OCI-M2 (cell line): ENCODE results near the gene TCERG1.

Experiments
- DNase-seq: peaks from one replicate; lab custom pipeline; 2025; ENCODE audit not compliant: unreplicated experiment; lab: John Stamatoyannopoulos, UW

Gene TCERG1

DNA sequence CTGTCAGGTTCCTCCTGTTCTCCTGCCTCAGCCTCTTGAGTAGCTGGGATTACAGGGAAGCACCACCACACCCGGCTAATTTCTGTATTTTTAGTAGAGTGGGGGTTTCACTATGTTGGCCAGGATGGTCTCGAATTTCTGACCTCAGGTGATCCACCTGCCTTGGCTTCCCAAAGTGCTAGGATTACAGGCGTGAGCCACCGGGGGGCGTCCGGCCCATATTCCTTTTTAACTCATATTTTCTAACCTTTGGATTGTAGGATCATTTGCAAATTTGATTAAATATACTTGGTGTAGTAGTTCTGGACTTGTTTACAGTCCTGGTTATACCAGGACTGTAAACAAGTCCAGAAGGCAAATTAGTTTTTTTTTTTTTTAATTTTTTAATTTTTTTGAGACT, 4.3 kb downstream of the TCERG1 start:
- no peak for DNase-seq

DNA sequence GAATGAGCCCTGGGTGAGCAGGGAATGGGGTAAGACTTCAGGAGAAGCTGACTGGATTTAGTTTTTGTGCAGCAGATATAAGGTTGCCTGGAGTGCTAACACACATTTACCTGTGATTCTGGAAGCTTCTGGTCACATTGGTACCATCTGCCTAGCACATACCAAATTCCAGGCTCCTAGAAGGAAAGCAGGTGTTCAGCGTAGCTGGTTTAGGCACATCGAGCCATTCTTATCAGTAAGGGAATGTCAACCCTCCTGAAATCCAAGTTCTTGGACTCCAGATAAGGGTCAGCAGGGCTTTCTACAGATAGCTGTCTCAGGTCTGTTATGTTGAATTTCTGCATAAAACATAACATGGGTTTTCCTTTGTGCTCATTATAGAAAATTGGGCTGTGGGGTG, 10.3 kb downstream of the TCERG1 start:
- no peak for DNase-seq

DNA sequence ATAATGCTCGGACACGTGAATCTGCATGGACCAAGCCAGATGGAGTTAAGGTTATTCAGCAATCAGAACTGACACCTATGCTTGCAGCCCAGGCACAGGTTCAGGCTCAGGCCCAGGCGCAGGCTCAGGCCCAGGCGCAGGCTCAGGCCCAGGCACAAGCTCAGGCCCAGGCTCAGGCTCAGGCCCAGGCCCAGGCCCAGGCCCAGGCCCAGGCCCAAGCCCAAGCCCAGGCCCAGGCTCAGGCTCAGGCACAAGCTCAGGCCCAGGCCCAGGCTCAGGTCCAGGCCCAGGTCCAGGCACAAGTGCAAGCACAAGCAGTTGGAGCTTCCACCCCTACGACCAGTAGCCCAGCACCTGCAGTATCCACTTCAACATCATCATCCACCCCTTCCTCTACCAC, 11.8 kb downstream of the TCERG1 start:
- DNase-seq: no peak

DNA sequence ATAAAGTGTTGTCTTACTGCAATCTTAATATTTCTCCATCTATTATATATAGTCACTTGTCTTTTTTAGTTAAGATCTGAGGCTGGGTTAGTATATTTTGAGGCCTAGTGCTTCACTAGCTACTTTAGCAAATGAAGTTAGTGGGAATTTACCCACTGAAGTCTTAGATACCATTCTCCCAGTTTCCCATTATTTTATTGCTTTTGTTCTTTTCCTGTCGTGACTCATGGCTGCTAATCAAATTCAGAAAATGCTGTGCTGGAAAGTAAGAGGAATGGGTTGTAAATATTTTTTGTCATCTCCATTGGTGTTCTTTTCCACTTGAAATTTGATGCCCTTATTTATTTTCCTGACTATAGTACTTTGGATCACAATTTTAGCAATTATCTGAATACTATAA, 14.2 kb downstream of the TCERG1 start:
- DNase-seq: no peak

DNA sequence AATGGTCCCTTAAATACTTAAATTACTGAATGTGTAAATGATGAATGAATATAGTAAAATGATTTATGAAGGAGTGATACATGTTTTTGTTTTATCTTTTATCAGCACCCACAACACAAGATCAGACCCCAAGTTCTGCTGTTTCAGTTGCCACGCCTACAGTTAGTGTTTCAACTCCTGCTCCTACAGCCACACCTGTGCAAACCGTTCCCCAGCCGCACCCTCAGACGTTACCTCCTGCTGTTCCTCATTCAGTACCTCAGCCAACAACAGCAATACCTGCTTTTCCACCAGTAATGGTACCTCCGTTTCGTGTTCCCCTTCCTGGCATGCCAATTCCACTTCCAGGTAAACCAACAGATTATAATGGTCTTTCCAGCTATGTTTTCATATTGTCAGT, 16.3 kb downstream of the TCERG1 start:
- DNase-seq: no peak

DNA sequence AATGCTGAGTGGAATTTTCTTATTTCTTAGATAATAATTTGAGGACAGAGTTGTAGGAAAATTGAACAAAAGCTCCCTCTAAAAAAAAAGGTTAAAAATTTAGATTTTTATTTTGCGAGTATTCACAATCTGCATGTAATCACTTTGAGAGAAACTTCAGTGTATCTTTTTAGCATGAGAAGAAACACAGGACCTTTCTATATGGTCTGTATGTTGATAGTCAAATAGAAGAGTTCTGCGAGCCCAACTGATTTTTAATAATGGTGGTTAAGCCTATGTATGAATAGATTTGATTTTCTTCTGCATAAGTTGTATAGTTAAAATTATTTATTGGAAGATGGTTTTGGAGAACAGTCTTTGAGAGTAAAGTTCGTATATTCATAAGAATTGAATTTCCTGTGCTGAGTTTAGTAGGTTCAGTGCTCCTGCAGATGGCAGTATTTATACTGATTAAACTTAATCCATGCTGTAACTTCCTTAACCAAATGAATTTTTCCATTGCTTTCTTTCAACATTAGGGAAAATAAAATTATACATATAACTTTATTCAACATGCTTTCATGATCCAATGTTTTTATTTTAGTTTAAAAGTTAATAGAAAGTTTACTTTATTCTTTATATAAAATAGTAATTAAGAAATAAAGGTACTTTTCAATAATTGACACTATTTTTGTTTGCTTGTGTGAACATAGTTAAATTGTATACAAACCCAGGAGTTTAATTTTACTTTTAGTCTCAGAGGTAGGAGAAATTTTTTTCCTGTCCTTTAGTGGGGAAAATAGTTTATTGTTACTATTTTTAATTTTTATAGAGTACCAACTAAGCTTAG, 19.6 kb downstream of the TCERG1 start:
- no peak for DNase-seq

DNA sequence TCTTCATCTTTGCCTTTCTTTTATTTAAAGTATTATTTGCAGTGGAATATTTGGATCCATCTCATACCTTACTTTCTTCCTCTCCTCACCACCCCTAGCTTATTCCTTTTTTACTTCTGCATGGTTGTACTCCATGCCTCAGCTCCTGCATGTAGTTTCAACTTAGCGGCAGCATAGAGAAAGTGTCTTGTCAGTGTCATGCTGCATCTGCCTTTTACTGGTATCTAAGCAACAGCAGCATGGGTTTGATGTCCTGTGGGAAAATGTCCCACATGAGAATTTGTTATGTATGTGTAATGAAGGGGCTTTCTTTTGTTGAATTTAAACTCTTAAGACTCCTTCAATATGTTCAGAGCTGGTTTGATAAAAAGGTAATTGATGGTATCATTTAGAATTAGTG, 20.6 kb downstream of the TCERG1 start:
- no peak for DNase-seq

DNA sequence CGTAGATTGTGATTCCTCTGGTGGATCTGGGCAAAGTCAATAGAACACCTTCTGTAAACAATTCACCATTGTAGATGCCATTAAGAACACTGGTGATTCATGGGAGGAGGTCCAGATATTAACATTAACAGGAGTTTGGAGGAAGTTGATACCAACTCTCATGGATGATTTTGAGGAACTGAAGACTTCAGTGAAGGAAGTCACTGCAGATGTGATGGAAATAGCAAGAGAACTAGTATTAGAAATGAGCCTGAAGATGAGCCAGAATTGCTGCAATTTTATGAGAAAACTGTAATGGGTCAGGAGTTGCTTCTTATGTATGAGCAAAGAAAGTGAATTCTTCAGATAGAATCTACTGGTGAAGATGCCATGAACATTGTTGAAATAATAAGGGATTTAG, 26.9 kb downstream of the TCERG1 start:
- no peak for DNase-seq

DNA sequence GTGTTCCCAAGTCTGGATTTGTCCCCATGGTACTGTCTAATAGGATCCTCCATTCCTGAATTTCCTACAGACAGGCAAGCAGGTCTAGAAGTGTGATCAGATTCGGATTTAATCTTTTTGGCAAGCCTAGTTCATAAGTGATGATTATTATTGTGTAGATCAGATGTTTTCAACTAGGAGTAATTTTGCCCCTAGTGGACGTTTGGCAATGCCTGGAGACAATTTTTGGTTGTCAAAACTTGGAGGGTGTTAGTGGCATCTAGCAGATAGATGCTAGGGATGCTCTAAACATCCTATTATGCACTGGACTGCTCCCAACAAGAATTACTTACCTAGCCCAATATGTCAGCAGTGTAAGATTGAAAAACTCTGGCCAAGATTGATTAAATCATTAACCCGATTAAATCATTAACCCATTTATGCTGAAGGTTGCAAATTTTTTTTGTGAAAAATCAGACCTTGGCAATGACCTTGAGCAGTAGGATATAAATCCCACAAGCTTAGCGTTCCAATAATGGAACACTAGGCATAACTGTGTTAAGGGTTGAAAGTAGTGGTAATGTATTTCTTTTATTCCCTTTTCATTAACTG, 28.2 kb downstream of the TCERG1 start:
- DNase-seq: no peak

DNA sequence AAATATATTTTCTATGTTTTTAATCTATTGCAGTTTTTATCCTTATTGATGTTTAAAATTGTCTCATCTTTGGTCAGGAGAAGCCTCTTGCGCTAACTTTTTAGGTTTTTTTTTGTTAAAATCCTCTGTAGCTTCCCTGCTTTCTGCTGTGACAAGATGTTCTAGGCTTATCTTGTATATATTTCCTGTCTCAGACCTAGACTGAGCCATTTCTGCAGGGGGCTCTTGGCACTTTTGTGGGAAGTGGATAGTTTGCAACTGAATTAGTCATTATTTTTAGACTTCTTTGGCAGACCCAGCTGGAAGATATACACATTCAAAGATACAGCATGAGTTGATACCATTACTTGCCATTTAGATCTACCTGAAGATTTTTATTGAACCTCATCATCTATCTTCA, 28.8 kb downstream of the TCERG1 start:
- no peak for DNase-seq

DNA sequence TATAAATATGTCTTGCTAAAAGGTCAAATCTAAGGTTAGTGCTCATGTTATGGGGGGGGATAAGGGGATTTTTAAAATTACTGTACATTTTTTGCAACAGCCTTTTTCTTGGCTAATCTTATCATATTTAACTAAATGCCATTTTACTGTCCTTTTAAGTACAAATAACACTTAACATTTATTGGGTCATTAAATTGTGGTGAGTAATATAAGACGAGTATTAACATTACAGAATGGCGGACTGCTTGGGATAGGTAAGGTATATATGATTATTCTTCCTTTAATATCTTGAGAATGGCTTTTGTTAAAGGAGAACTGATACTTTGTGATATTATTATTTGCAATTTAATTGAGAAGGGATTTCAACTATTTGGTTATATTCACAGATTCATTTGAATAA, 35.6 kb downstream of the TCERG1 start:
- DNase-seq: no peak

DNA sequence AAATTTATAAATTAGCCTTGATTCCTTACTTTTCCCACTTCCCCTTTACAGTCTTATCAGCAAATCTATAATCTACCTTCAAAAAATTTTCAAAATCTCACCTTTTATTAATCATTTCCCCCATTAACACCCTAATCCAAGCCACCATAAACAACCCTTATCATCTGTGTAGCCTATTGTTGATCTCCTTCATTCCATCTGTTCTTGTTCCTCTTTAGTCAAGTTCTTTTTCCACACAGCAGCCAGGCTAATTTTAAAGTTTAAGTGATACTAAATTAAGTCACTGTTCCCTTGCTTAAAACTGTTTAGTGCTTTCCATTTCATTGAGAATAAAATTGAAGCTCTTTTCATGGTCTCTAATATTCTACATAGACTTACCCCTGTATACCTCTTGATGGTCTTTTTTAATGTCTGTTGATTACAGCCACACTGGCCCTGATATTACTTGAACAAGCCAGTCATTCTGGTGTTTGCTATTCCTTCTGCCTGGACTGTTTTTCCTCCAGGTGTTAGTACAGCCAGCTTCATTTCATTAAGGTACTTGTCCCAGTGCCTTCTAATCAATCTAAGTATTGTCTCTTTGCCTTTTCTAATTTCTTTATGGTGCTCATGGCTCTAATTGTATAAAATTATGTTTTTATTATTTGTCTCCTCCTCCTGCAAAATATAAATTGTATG, 37.7 kb downstream of the TCERG1 start:
- no peak for DNase-seq

DNA sequence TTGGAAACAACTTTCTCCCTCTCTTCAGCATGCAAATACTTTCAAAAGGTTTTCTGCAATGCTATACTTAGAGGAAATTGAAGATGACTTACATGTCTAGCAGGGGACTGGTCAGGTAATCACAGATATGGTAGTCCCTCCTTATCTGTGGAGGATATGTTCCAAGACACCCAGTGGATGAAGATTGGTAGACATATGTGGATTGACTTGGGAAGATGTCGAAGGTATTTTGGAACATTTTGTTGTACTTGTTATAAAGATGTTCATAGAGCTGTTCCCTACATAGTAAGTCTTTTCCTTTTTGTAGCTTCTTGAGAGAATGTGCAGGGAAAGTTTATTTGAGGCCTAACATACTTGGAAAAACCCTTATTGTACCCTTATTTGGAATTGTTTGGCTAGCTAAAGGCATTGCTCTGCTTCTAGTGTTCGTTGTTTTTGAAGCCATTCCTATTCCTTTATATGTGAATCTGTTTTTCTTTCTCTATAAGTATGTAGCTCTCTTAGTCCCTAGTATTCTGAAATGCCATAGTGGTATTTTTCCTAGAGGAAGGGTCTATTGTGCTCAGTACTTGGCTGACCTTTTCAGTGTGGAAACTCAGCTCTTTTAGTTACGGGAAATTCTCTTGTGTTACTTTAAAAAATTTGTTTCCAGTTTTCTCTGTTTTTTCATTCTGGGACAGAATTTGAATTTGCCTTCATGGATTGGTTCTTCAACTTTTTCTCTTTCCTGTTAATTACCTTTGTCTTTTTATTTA, 43.1 kb downstream of the TCERG1 start:
- DNase-seq: no peak

DNA sequence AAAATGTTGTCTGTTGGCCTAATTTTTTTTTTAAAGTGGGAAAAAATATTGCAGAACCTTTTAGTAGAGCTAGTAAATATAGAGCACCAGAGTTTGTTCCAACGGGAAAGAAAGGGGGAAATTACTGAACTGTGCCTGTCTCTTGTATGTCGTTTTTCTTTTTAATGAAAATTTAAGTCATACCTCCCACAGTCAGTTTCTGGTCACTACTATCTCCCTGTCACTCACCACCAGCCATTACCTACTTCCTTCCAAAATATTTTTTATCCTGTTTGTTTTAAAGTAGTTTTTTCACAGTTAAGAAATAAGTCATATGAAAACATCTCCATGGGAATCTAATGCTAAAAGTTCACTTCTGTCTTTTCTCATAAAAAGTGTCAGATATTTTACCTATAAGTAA, 47.5 kb downstream of the TCERG1 start:
- DNase-seq: no peak

DNA sequence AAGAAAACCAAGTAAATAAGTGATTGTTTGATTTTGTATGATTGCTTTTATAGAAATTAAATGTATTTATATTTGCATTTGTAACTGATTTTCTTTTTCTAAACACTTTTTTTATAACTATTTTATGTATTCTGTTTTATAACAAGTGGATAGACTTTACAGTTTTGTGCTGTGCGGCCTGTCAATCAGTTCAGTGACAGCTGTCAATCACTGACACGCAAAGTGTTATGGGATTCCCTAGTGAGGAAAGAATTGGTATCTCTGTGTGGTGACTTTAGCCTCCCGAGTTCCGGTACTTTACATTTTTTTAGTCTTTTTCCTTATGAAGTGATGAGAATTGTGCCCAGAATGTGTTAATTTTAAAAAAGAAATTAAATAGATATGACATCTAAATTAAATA, 52.5 kb downstream of the TCERG1 start:
- no peak for DNase-seq

DNA sequence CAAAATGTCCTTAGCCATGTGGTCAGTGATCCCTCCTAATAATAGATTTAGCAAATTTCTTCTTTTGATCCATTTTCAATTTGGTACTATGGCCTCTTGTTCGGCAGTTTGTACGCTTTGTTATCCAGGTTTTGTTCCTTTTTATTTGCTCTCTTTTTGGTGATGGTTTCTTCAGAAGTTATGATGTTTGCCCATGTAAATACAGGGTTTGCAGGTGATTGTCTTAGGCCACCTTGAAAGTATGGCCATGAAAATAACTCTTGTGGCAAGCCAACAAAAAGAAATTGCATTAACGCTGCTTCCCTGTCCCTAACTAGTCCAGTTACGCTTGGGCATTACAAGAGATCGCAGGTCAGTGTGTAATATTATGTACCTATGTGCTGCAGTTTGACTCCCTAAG, 60.3 kb downstream of the TCERG1 start:
- DNase-seq: no peak

DNA sequence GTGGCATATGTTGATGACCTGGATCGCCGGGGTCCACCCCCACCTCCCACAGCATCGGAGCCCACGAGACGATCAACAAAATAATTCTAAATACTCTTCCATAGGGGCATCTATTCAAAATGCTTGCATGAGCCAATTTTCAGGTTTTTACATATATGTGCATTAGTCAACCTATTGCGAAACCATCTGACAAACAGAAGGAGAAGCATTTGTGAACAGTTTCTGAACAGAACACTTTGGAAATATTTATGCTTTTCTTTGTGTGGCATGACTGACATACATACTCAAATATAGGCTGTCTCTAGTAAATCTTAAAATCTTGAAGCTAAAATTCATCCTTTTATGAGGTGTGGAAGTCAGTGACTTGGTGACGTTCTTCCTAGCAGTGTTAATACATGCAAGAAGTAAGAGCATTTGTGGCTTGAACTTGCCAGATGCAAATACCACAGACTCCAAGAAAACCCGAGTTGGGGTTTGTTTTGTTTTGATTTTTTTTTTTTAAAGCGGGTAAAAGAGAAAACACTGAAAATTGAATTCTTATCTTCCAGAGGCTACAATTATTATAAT, 63.5 kb downstream of the TCERG1 start:
- no peak for DNase-seq

DNA sequence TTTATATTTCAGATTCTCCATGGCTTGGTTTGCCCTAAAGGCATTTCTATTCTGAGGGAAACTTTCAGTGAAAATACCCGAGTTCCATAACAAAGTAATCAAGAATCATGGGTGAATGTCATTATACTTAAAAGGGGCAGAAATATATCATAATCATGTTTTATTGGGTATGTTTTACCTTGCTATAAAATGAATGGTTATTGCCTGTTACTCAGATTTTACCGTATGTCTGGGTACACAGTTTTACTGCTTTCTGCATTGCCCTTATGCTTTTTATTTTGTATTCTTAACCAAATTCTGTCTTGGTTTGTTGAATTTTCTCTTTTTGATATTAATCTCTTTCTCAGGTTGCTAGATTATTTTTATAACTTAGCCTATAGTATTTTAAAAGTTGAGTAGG, 66.3 kb downstream of the TCERG1 start:
- no peak for DNase-seq

DNA sequence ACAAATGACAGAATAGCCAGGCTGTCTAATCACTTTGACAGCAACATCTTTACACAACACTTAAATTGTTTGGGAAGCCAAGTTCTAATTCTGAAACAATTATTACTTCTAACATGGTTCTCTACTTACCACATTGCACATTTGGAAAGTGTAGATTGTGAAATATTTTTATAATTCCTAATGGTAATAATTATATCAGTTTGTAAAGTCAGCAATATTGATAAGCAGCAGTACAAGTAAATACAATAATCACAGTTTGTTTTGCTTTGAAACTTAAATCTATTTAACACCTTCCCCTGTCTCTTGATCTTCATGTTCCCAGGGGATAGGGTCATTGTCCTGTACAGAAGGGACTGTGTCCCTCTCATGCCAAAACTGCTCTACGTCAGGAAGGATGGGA, 67.4 kb downstream of the TCERG1 start:
- DNase-seq: no peak

DNA sequence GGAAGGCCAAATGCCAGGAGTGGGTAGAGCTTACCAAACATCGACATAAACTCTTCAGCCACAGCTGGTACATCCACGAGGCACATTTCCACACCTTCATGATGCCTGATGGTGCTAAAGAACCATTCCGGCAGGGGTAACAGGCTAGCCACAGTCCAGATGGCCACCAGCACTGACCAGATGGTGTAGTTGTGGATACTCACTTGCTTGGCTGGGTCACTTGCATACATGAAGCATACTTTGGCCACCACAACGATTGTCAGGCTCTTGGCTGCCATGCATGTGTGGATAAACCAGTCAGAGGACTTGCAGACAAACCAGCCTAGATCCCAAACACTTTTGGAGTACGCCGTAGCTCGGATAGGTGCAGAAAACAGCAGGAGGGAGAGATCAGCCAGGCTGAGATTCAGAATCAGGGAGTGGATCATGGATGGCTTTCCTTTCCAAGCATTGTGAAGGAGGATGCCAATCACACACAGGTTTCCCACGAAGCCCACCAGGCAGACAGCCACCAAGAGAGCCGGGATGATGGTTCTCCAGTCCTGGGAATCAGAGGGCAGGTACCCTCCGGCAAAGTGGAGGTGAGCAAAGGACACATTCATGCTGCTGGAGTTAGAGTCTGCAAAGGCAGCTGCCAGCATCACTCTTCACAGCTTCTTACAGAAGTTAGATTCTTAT, 68.5 kb downstream of the TCERG1 start:
- DNase-seq: no peak

DNA sequence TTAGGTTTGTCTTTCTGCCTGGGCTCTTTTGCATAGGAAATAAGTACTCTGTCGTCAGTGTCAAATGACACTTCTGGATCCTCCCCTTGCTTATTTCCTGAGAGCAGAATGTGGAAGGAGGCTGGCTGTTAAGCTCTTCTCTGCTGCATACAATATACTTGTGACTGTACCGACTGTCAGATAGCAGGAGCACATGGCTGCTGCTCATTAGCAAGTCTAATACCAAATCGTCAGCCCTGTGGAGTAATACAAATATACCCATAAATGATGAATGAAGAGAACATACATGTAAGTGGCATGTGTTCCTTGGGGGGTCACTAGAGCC, 69.0 kb downstream of the TCERG1 start, which contains the start of gene GPR151:
GPR151 (minus strand) TSS at position 40 of the 325 bp plus-strand sequence. CDS start 77 bp downstream, outside the sequence.
- DNase-seq: no peak
